Immature natural killer cell (primary cell): ENCODE measurements around the gene NBPF1. TPM values are rescaled to one million over a fixed set of nuclear protein-coding genes. Genes with fewer than 3 reads are reported as not detected.
"Not testable (repeated sequence)": the region's sequence is repeated elsewhere in the genome, so short reads cannot be mapped to it uniquely, and the experiment has no call there.

Experiments
- DNase-seq, 3 donors: peaks; one replicate each; pipeline ENCODE4 v3.0.0; 2022; ENCODE audit warnings: mixed read lengths in 1 of 3
- H3K27ac Mint-ChIP-seq, 6 donors: one replicate each; pipeline ENCODE4 v1.8.0; 2020; ENCODE audit warnings: mixed read lengths in 6 of 6, mild to moderate bottlenecking in 5 of 6, inconsistent platforms in 4 of 6, moderate library complexity in 3 of 6
- H3K27me3 Mint-ChIP-seq, 3 donors: one replicate each; pipeline ENCODE4 v1.8.0; 2020 to 2021; ENCODE audit warnings: low read depth in 3 of 3, mild to moderate bottlenecking in 3 of 3, mixed read lengths in 3 of 3, moderate library complexity in 3 of 3, inconsistent platforms in 1 of 3
- H3K36me3 Mint-ChIP-seq, 3 donors: one replicate each; pipeline ENCODE4 v1.8.0; 2020; ENCODE audit warnings: mixed read lengths in 3 of 3, inconsistent platforms in 2 of 3, mild to moderate bottlenecking in 2 of 3
- H3K4me1 Mint-ChIP-seq, 2 donors: one replicate each; pipeline ENCODE4 v1.8.0; 2020; ENCODE audit warnings: inconsistent platforms in 2 of 2, mild to moderate bottlenecking in 2 of 2, mixed read lengths in 2 of 2, moderate library complexity in 1 of 2
- H3K4me3 Mint-ChIP-seq, 5 donors: one replicate each; pipeline ENCODE4 v1.8.0; 2020; ENCODE audit warnings: mild to moderate bottlenecking in 5 of 5, mixed read lengths in 5 of 5, inconsistent platforms in 3 of 5, moderate library complexity in 3 of 5
- H3K9me3 Mint-ChIP-seq, 6 donors: one replicate each; pipeline ENCODE4 v1.8.0; 2020; ENCODE audit warnings: mild to moderate bottlenecking in 6 of 6, mixed read lengths in 6 of 6, inconsistent platforms in 4 of 6, moderate library complexity in 3 of 6
- polyA plus RNA-seq, 3 donors: library from polyadenylated mRNA; unstranded; fragments of 300-500 nt; fragmentation: Illumina TruSeq; gene quantifications; one replicate each; pipeline ENCODE4 v1.2.3, GENCODE V29; 2021

Gene NBPF1
- polyA plus RNA-seq, 3 donors from 2014 or later: 4.5 to 9.1 (median 6.9) TPM

- H3K4me1 Mint-ChIP-seq, DNase-seq, H3K27ac Mint-ChIP-seq, H3K4me3 Mint-ChIP-seq, H3K27me3 Mint-ChIP-seq, H3K9me3 Mint-ChIP-seq, H3K36me3 Mint-ChIP-seq: not testable (repeated sequence)
Observed at GRCh38 chr1:16619803-16620501, 6.6 kb upstream of the NBPF1 start.

GRCh38 chr1:16618719-16619118 is 5.4 kb upstream of the NBPF1 start:
- Mint-ChIP-seq H3K27ac (no peak overlapping the region), H3K36me3 (no peaks in the 10 kb centered on the region), H3K4me1 (no peaks in the 10 kb centered on the region), H3K27me3 (no peaks in the 10 kb centered on the region), H3K9me3 (no peaks in the 10 kb centered on the region), H3K4me3 (no peak overlapping the region)
- DNase-seq: no peak

DNA sequence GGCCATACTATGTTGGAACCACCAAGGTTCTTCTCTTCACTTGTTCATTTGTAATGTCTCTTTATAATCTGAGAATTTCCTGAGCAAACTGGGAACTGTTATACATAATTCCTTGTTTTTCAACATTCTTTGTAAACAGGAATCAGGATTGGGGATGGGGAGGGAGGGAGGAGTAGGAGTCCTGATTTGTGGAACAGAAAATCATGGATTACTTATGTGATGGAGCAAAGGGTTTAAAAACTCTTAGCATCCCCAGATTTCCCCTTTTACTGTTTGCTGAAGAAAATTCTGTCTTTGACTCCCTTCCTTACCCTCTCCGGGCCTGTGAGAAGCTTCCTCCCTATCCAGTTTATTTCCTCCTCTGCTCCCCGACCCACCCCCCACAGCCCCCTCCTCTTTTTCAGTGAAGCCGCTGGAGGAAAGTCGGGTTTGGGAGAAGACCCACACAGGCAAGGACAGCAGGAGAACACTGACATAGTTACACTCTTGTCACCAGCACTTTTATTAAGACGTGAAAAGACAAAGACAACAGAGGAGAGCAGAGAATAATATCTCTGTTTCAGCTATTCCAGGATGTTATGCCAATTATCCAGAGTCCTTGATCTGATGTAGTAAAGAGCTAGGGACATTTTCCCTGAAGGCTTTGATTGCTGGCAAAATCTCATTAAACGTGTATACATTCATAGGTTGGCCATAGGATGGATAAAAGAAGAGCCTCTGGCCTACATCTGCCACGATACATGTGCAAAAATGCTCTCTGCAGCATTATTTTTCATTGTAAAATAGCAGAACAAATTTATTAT is 4.6 kb upstream of the NBPF1 start:
- no peak for DNase-seq
- Mint-ChIP-seq H3K4me1 (no peaks in the 10 kb centered on the region), H3K27me3 (no peaks in the 10 kb centered on the region), H3K36me3 (no peaks in the 10 kb centered on the region), H3K4me3 (no peak overlapping the region), H3K27ac (no peak overlapping the region), H3K9me3 (no peaks in the 10 kb centered on the region)

DNA sequence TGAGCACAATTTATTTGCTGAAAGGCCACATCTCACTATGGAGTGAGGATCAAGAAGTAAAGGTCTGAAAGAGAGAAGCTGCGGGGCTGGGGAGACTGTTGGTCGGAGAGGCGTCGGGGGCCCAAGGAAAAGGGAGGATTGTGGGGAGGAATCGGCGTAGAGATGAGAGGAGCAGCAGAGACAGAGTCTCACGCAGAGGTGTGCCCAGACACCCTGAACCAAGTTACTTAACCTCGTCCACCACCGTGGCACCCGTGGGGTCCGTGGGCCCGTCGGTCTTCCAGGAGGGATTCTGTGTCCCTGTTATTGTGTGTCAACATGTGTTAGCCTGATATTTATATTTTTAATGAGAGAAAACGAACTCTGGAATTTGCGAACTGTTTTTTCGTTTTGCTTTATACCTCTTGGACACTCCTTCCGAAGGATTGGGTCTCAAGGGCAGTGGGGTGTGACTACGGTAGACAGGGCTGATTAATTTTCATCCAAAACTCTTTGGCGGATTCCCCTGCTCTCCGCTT is 3.8 kb upstream of the NBPF1 start:
- Mint-ChIP-seq H3K36me3 (no peaks in the 10 kb centered on the region), H3K9me3 (no peaks in the 10 kb centered on the region), H3K27ac (no peak overlapping the region), H3K4me3 (no peak overlapping the region), H3K27me3 (no peaks in the 10 kb centered on the region), H3K4me1 (no peaks in the 10 kb centered on the region)
- DNase-seq: no peak

- H3K27ac Mint-ChIP-seq: no peak overlapping the region
Observed at GRCh38 chr1:16615253-16616252, 2.2 kb upstream of the NBPF1 start.

DNA sequence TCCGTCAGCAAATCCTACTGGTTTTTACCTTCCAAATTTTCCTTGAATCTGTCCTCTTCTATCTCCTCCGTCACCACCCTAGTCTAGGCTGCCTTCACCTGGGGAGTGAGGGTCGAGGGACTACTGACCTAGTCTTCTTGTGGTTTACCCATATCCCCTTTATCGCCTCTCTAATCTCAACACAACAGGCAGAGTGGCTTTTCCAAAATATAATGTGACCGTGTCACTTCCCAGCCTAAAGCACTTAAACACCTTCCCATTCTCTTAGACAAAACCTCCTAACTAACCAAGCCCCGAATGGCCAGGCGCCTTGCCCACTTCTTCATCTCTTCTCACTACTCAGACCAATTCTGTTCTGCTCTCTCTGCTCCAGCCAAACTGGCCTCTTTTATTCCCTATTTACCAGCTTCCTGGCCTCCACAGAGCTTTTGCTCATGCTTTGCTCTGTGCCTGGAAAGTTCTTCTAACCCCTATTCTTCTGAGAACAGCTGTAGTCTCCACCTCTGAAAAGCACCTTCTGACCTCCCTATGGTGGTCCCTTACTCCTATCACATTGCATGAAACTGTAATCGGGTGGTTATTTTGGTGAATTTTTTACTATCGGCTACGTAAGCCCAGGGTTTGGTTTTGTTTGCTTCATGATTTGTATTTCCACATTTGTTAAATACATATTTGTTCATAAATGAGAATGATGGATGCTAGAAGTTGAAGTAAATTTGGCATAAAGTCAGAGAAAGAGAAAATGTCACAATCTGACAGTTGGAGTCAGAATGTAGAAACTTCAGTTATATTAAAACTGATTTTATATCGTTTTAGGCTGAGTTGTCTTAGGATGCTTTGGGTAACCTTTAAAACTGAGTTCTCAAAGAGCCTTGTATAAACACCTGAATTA is 1.2 kb upstream of the NBPF1 start:
- Mint-ChIP-seq H3K4me3 (no peak overlapping the region), H3K36me3 (no peaks in the 10 kb centered on the region), H3K4me1 (no peaks in the 10 kb centered on the region), H3K27me3 (no peaks in the 10 kb centered on the region), H3K27ac (no peak overlapping the region), H3K9me3 (no peaks in the 10 kb centered on the region)
- peak in 1 of 3 donors; percentile 4 for DNase-seq

More at GRCh38 chr1:16615253-16616252, 2.2 kb upstream of the NBPF1 start:
- Mint-ChIP-seq H3K4me3 (no peak overlapping the region), H3K27me3 (no peaks in the 10 kb centered on the region), H3K36me3 (no peaks in the 10 kb centered on the region), H3K9me3 (no peaks in the 10 kb centered on the region), H3K4me1 (no peaks in the 10 kb centered on the region)
- DNase-seq: no peak

DNA sequence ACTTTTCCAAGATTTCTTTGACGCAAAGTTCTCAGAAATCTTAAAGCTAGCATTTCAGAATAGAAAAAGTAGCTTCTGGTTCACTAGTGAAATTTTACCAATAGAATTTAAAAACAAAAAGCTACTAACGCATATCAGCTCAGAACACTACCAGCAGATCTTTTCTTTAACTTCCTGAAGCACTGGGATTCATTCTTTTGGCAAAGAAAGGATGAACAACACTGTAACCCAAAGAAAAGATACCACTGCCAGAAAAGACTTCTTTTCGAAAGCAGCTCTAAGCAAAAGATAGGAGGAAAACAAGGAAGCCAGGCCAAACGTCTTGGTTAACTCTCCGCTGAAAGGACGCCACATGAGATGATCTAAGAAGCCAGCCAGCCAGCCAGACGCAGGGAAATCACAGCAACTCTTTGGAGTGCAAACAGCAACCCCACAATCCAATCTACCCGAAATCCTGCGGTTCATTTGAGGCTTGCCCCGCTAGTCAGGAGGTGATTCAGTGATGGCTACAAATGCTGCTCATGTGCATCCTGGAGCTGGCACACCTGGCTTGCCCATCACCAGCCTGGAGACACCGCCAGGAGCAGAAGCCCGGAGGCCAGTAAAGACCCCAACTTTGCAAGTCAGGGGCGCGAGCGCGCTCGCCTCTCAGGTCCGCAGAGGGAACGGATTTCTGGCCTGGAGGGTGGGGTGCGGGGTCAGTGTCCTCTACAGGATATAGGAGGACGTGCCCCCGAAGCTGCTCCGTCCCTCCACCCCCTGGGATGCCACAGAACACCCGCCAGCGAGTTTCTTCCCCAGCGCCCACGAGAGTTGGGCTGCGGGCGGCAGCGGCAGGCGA is 812 bp downstream of the NBPF1 start:
- Mint-ChIP-seq H3K4me1 (no peaks in the 10 kb centered on the region), H3K4me3 (no peak overlapping the region), H3K27ac (no peak overlapping the region), H3K36me3 (no peaks in the 10 kb centered on the region), H3K27me3 (no peaks in the 10 kb centered on the region), H3K9me3 (no peaks in the 10 kb centered on the region)
- DNase-seq: peak in 2 of 3 donors; percentile 16 to 21

DNA sequence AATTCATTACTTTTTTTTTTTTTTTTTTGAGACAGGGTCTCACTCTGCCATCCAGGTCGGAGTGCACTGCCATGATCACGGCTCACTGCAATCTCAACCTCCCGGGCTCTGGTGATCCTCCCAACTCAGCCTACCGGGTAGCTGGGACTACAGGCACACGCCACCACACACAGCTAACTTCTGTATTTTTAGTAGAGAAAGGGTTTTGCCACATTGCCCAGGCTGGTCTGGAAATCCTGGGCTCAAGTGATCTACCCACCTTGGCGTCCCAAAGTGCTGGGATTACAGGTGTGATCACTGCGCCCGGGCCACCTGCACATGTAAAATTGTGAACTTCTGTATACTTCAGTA is 1.4 kb downstream of the NBPF1 start:
- H3K27ac Mint-ChIP-seq, H3K4me1 Mint-ChIP-seq, H3K9me3 Mint-ChIP-seq, H3K27me3 Mint-ChIP-seq, H3K36me3 Mint-ChIP-seq, H3K4me3 Mint-ChIP-seq: not testable (repeated sequence)
- peak in 2 of 3 donors; percentile 0 to 1 for DNase-seq

GRCh38 chr1:16611164-16611563 is 2.2 kb downstream of the NBPF1 start:
- H3K9me3 Mint-ChIP-seq, H3K36me3 Mint-ChIP-seq, H3K4me3 Mint-ChIP-seq, H3K27ac Mint-ChIP-seq, H3K27me3 Mint-ChIP-seq, H3K4me1 Mint-ChIP-seq: not testable (repeated sequence)
- DNase-seq: peak in 2 of 3 donors; percentile 0

- H3K36me3 Mint-ChIP-seq, H3K4me3 Mint-ChIP-seq, H3K27ac Mint-ChIP-seq, H3K27me3 Mint-ChIP-seq, DNase-seq, H3K9me3 Mint-ChIP-seq, H3K4me1 Mint-ChIP-seq: not testable (repeated sequence)
Observed at GRCh38 chr1:16610553-16610952, 2.8 kb downstream of the NBPF1 start.

- not testable (repeated sequence) for DNase-seq, H3K4me1 Mint-ChIP-seq, H3K27ac Mint-ChIP-seq, H3K4me3 Mint-ChIP-seq, H3K9me3 Mint-ChIP-seq, H3K27me3 Mint-ChIP-seq, H3K36me3 Mint-ChIP-seq
Observed at GRCh38 chr1:16609761-16610160, 3.6 kb downstream of the NBPF1 start.

GRCh38 chr1:16608838-16609560 is 4.4 kb downstream of the NBPF1 start:
- Mint-ChIP-seq H3K9me3 (no peaks in the 10 kb centered on the region), H3K27ac (no peak overlapping the region), H3K36me3 (no peaks in the 10 kb centered on the region), H3K4me1 (no peaks in the 10 kb centered on the region), H3K4me3 (no peak overlapping the region), H3K27me3 (no peaks in the 10 kb centered on the region)
- DNase-seq: no peak
